T follicular helper cell (primary cell): ENCODE measurements around the gene SULT1B1.

Experiments used
- DNase-seq: peaks from one replicate; pipeline ENCODE4 v3.0.0-alpha.2; 2020; ENCODE audit warnings: low read depth

The SULT1B1 gene

DNA sequence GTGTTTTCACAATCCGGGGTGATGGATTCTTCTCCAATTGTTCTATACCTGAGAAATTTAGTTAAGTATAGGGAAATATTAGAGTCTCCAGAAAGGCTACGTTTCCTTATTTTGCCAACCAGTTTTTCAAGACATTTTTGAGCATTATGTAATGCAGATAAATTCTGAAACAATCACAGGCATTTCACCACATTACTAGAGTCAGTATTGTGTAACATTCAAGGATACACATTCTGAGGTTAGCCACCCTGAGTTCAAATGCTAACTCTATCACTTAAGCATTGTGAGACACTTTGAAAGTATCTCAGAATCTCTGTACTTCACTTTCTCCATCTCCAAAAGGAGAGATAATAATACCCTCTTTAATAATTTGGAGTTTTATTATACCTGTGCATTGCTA lies 10.6 kb downstream of the SULT1B1 start:
- no peak for DNase-seq

DNA sequence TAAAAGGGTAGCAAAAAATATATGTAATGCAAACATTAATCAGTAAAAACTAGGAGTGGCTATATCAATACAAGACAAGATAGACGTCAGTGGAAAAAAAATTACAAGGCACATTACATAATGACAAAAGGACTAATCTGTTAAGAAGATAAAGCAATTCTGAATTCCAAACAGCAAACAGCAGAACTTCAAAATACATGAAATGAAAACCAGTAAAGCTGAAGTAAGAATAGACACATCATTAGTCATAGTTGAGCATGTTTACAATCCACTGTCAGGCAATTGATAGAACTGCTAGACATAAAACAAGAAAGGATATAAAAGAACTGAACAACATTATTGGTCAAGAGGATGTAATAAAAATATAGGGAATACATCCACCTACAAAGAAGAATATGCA lies 12.2 kb downstream of the SULT1B1 start:
- no peak for DNase-seq

DNA sequence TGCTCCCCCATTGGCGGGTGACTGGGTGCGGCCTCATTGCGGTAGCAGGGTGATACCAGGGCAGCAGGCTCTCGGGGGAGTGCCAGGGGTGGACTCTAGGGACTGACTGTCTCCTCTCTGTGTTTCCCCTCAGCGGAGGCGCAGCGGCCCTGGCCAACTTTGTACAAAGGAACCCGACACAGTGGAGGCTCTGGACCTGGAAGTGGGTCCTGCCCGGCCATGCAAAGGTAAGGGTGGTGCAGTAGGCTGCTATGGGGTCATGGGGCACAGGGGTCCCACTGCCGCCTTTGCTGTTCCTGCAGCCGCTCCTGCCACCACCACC lies 16.3 kb downstream of the SULT1B1 start:
- no peak for DNase-seq

DNA sequence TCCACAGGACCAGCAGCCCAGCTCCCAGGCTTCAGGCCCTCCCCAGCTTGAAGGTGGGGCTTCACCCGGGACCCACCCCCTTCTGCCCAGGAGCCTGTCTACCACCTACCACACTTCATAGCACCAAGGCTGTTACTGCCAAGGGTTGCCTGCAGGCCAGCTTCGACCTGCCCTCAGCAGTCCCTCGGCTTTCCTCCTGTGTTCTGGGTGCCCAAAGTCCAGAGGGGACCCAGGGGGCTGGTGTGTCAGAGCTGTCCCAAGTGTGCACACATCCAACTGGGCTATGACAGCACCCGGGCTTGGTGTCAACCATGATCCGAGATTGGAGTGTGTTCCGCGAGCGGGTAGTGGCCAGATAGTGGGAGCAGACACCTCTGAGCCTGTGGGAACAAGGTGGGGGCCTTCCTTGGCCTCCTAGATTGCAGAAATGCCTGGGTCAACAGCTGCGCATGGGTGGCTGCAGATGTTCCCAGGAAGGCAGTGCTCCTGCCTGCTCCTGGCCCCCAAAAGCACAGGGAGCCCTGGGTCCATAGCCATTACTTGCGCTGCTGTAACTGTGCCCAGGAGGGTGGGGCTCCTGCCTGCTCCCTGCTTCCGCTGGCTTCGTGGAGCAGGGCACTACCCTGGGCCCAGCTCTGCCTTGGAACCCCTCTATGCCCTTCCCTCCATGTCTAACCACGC lies 16.8 kb downstream of the SULT1B1 start:
- DNase-seq, result no peak

DNA sequence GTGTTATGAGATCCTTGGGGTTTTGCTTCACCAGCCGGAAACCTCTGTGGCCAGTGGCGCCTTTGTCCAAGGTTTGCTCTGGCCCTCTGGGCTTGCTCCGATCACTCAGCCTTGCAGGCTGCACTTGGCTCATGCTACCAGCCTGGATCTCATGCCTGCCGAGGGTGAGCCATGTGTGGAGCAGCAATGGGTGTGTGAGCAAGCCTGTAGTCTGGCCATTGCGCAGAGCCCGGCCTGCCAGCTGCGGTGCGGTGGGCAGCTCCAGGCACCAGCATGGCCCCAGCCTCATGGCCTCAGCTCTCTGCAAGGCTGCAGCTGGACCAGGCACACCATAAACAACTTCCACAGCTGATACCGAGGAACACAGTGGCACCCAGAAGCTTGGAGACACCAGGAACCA lies 17.8 kb downstream of the SULT1B1 start:
- no peak for DNase-seq

DNA sequence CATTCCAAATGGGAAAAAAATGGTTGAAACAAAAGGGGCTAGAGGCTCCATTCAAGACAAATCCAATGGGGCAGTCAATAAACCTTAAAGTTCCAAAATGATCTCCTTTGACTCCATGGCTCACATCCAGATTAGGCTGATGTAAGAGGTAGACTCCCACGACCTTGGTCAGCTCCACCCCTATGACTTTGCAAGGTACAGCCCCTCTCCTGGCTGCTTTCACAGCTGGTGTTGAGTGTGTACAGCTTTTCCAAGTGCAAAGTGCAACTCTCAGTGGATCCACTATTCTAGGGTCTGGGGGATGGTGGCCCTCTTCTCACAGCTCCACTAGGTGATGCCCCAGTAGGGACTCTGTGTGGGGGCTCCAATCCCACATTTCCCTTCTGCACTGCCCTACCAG lies 21.5 kb downstream of the SULT1B1 start:
- no peak for DNase-seq

DNA sequence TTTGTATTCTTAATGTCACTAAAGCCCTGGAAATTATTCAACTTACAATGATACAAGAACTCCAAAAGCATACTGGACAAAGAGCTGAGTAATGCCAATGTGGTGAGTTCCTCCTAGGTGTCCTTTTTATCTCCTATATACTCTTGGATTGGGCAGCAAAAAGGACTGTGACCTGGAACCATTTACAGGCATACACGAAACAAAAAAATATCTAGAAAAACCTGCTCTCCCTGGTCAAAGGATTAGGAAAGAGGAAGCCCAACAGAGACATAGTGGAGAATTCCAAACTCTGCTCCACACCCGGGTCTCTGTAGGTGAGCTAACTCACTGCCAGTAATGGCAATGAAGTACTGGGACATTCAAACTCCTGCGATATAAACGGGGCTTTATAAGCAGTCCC lies 25.3 kb downstream of the SULT1B1 start:
- no peak for DNase-seq

DNA sequence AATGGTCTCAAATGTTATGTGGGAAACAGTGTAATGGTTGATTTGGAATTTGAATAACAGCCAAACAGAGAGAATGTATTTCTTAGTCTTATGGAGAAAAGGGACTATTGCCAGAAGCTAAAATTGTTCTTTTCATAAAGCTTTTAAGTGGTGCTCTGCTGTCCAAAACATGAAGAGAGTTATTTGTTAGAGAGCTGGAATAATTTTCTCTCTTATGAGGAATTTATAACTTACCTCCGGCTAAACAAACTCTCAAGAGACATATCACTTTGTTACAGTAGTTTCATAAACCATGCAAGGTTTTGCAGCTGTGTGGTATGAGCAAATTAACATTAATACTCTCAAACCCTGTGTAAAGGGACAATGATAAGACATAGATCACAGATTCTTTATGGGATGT lies 28.6 kb downstream of the SULT1B1 start:
- no peak for DNase-seq

DNA sequence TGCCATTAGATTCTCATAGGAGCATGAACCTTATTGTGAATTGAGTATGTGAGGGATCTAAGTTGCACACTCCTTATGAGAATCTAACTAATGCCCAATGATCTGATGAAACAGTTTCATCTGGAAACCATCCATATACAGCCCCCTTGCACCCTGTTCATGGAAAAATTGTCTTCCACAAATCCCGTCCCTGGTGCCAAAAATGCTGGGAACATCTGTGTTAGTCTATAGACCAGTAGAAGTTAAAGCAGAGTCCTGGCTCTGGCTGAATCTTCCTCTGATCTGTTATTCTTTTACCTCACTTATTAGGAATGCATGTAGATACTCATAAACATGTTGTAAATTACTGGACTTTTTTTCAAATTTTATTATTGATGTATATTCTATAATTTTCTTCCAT lies 29.2 kb downstream of the SULT1B1 start:
- DNase-seq, result no peak

DNA sequence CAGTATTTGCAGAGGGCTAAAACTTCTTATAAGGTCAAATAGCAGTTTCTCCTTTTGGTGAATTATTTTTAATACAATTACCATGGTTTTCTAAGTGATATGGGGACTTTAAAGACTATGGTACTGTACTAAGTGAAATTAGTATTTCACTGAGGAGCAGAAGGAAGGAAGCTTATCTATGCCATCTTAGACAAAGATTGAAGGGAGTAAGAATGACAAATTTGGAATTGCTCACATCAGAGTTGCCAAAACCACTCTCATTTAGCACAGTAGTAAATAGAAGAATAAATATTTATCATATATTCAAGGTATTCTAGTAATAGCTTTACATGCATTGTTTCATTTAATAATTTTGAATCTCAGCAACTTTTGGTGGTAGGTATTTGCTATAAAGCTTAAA lies 30.4 kb downstream of the SULT1B1 start:
- DNase-seq, result no peak

DNA sequence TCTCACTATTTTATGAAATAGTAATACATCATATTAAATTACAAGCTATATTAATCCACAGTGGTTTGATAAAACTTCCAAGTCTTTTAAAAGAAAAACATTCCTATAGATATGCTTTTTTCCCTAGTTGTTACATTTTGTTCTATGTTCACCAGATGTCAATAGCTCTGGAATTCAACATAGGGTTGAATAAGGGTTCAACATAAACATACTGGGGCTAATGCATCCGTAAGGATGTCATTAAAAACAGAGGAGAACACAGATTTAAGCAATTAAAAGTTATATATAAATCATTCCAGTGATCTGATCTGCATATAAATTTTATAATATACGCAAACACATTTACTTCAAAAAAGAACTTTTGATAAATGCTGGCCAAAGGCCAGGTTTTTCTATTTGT lies 32.5 kb downstream of the SULT1B1 start:
- no peak for DNase-seq

DNA sequence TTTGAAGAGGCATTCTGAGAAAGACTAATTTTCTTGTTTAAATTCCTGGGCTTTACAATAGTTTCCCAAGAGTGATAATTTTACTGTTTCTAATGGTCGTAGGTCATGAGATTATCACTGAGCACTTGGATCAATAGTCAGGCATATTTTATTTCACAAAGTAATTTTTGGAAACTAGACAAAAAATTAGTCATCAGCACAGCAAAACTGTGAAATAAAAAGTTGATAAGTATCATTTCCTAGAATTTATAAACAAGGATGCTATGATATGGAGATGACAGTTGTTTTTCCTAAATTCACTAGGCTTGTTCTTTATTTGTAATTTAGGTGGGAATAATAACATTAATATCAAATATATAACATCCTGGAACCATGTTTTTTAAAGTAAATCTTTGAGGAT lies 33.0 kb downstream of the SULT1B1 start:
- no peak for DNase-seq

DNA sequence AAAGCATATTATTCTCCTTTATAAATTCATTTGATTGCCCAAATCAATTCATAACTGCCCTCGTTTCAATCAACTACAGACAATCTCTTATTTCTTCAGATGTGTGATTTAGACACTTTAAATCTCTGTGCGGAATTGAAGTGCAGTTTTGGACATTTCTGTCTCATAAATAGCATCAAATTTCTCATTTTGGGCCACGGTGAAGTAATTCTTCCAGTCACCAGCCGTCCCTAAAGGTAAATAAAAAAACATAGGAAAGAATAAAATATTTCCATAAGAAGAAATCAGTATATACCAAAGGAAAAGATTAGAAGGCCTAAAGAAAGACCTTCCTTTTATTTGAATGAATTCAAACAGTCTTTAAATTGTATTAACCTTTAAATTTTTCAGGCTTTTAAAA lies 33.4 kb downstream of the SULT1B1 start:
- DNase-seq, result no peak

DNA sequence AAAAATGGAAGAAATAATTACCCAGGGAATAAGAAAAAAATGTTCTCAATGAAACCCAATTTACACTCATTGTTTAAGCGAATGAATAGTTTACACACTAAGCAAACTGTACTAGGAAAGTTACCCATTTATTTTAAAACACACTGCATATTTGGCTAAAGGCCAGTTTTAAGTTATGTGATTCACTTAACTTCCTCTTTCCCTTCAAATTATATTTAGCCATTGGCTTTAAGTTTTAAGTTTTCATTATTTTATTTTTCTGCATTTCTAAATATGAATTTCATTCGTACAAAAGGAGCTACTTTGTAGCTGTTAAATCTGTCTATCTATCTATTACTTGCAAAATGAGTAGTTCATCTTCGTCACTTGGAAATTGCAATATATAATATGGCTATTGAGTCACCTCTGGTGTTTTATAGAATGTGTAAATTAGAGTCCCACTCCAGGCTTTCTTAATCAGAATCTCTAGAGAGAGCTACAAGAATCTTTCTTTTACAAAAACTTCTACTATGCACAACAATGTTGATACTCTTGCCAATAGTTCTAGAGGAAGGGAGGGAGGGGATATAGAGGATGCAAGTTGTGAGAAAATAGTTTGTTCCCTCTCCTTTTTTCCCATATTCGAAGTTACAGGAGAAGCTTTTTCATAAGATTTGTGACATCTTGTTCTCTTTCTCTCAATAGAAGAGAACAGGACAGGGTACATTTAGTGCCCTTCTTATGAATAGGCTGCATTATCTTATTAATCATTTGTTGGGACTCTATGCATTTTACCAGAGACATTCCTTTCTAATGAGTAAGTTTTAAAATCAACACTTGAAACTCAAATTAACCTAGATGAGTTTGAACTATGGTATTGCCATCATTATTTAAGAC lies 41.8 kb downstream of the SULT1B1 start:
- DNase-seq, result no peak

DNA sequence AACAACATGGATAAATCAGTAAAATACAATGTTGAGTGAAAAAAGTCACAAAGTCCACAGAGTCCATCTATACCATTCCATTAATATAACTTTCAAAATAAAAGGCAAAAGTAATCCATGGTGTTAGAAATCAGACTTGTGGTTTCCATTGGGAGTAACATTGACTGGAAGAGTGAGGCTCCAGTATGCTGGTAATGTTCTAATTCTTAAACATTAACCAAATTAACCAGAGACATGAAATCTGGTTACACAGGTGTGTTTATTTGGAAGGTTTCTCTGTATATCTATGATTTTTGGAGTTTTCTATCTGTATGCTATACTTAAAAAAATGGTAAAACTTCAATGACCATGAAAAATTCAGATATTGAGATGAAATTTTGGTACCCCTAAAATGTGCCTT lies 42.6 kb downstream of the SULT1B1 start:
- DNase-seq, result no peak

DNA sequence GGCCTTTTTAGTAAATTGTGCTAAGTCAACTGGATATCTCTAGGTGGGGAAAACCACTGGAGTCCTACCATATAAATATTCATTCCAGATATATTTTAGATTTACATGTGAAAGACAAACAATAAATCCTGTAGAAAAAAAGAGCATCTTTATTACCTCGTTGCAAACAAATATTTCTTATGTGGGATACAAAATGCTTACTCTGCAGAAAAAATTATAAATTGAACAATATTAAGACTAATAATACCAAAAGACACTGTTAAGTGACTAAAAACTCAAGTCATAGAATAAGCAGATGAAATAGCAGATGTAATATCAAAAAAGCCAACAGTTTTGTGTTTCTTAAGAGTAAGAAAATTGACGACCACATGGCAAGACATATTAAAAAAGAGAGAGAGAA lies 43.8 kb downstream of the SULT1B1 start:
- DNase-seq, result no peak

DNA sequence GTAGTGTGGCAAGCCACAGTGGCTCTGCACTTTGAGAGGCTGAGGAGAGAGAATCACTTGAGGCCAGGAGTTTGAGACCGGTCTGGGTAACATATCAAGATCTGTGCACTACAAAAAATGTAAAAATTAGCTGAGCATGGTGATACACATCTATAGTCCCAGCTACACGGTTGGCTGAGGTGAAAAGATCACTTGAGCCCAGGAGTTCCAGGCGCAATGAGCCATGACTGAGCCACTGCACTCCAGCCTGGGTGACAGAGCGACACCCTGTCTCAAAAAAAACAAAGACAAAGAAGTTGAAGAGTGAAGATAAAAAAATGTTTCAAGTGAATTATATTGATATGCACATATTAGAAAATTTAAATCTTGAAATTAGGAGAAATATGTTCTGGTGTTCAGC lies 46.3 kb downstream of the SULT1B1 start:
- DNase-seq, result no peak

DNA sequence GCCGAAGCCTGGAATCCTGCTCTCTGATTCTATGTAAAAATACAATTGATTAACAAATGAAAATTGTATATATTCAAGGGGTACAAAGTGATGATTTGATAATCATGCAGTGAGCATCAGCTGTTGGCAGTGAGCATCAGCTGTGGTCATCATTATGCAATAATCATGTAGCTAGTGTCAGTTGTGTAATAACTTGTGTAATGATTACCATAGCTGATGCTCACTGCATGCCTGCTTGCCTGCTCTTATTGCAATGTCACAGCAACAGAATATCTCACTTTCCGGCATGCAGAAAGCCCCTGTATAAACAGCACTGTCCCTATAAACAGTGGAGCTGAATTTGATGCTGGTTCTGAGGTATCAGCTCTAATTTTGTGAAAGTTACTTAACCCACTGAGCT lies 46.8 kb downstream of the SULT1B1 start:
- no peak for DNase-seq

DNA sequence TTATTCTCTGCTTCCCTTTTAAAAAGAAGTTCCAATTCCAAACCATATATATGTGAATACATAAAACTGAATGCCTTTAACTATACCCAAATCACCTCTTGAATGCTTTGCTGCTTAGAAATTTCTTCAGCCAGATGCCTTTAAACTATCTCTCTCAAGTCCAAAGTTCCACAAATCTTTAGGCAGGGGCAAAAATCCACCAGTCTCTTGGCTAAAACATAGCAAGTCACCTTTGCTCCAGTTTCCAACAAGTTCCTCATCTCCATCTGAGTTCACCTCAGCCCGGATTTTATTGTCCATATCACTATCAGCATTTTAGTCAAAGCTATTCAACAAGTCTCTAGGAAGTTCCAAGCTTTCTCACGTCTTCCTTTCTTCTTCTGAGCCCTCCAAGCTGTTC lies 49.8 kb downstream of the SULT1B1 start:
- DNase-seq, result no peak

DNA sequence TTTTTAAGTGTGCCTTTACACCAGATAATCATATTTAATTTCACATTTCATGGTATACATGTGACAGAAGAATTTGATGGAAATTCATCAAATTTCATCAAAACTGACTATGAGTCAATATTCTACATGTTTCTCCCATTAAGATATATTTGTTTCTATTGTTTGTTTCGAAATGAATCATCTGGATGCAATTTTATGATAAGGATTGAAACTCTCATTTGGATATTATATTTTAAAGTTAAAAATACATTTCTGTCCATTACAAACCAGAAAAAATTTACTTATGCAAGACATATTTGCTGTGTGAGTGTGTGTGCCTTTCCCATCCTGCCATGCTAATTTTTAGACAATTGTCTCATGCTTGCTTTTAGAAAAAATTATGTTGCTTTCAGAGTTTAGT lies 52.2 kb downstream of the SULT1B1 start:
- DNase-seq, result no peak

DNA sequence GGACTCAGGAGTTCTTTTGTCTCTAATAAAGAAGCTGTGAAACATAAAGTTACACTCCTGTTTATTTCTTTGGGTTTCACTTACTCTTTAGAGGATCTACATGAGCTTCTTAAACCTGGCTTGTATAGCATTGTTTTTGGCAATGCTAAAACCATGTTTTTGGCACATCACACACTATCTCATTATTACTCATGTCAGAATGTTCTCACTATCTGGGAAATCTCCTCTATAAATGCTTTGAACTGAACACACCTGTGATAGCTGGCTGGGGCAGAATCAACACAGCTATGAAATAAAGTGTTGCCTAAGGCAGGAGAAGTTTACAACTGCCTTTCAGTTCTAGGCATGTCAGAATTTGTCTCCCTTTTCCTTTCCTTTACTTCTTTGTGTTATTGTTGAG lies 52.6 kb downstream of the SULT1B1 start:
- no peak for DNase-seq

DNA sequence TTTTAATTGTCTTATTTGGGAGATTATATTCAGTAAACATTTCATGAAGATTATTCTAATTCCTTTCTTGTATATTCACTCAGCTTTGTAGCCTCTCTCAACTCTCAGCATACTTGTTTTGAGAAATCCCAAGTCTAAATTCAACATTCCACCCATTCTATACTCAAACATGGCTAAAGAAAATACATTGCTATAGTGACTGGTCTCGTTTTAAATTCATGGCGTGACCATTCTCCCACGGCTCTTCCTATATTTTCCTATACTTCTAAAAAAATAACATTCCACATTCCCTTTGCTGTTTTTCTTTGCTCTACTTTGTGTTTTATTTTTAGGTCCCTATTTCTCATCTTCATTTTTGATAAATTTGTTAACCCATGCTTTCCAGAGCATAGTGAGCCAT lies 58.2 kb downstream of the SULT1B1 start:
- no peak for DNase-seq

DNA sequence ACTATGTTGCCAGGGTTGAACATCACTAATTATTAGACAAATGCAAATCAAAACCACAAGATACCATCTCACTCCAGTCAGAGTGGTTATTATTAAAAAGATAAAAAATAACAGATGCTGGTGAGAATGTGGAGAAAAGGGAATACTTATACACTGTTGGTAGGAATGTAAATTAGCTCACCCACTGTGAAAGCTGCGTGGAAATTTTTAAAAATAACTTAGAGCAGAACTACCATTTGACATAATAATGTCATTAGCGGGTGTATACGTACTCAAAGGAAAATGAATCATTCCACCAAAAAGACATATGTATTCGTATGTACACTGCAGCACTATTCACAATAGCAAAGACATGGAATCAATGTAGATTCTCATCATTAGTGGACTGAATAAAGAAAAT lies 58.7 kb downstream of the SULT1B1 start:
- DNase-seq, result no peak
